Subcutaneous abdominal adipose tissue (tissue), 5 donors: ENCODE results near the gene GLE1.

Experiments used
- H3K27ac ChIP-seq: one replicate; pipeline ENCODE4 v1.7.0; 2013; ENCODE audit warnings: low read depth, mild to moderate bottlenecking, inconsistent platforms, low read length, moderate library complexity
- H3K27me3 ChIP-seq, 5 donors: one replicate each; pipeline ENCODE4 v1.7.0; 2013; ENCODE audit warnings: low read length in 5 of 5, inconsistent platforms in 1 of 5; ENCODE audit not compliant: control insufficient read depth in 5 of 5, insufficient read depth in 4 of 5
- H3K36me3 ChIP-seq, 5 donors: one replicate each; pipeline ENCODE4 v1.7.0; 2013; ENCODE audit warnings: low read length in 5 of 5; ENCODE audit not compliant: control insufficient read depth in 5 of 5, insufficient read depth in 5 of 5
- H3K4me1 ChIP-seq, 5 donors: one replicate each; pipeline ENCODE4 v1.7.0; 2013; ENCODE audit warnings: low read length in 5 of 5, mild to moderate bottlenecking in 3 of 5, moderate library complexity in 1 of 5; ENCODE audit not compliant: control insufficient read depth in 5 of 5, insufficient read depth in 5 of 5
- H3K4me3 ChIP-seq, 5 donors: one replicate each; pipeline ENCODE4 v1.7.0; 2013; ENCODE audit warnings: low read length in 5 of 5, low read depth in 1 of 5
- H3K9ac ChIP-seq, 5 donors: one replicate each; pipeline ENCODE4 v1.7.0; 2013; ENCODE audit warnings: low read length in 5 of 5, mild to moderate bottlenecking in 4 of 5, moderate library complexity in 3 of 5
- H3K9me3 ChIP-seq, 5 donors: one replicate each; pipeline ENCODE4 v1.7.0; 2013; ENCODE audit warnings: low read length in 5 of 5; ENCODE audit not compliant: control insufficient read depth in 5 of 5
- donor health status: healthy.
- donor health status: healthy.
- donor health status: healthy.
- donor health status: healthy.
- donor health status: healthy.

Gene GLE1

DNA sequence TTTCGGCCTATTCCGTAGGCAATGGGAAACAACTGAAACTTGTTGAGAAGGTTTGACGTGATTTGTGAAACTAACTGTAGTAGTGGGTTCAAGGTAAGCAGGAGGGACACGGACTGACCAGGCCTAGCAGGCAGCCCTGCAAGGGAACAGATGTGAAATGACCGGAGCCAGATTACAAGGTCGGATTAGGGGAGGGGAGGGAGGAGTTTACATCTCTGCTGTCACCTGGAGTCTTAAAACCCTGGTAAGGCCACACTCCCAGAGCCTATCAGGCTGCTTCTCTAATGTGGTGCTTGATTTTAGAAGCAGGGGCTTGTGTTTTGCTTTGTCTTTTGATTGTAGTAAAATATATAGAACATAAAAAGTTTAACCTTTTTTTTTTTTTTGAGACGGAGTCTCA lies 44.4 kb downstream of the GLE1 start:
- no peak overlapping the region for H3K9ac ChIP-seq
- H3K9me3 ChIP-seq, result no peaks in the 10 kb centered on the region
- no peak overlapping the region for H3K4me3 ChIP-seq
- no peak overlapping the region for H3K27ac ChIP-seq
- no peaks in the 10 kb centered on the region for H3K36me3 ChIP-seq
- no peaks in the 10 kb centered on the region for H3K27me3 ChIP-seq
- H3K4me1 ChIP-seq, result peaks cover 6 to 42% (median 35%) of the 10 kb centered on the region in 5 donors

GRCh38 chr9:128550226-128550625 lies 45.7 kb downstream of the GLE1 start:
- Histone ChIP-seq H3K9ac (peak overlapping the region in 1 of 5 donors; percentile 11), H3K4me1 (peaks cover 9 to 55% (median 49%) of the 10 kb centered on the region in 5 donors), H3K27ac (peak overlapping the region; percentile 88)

DNA sequence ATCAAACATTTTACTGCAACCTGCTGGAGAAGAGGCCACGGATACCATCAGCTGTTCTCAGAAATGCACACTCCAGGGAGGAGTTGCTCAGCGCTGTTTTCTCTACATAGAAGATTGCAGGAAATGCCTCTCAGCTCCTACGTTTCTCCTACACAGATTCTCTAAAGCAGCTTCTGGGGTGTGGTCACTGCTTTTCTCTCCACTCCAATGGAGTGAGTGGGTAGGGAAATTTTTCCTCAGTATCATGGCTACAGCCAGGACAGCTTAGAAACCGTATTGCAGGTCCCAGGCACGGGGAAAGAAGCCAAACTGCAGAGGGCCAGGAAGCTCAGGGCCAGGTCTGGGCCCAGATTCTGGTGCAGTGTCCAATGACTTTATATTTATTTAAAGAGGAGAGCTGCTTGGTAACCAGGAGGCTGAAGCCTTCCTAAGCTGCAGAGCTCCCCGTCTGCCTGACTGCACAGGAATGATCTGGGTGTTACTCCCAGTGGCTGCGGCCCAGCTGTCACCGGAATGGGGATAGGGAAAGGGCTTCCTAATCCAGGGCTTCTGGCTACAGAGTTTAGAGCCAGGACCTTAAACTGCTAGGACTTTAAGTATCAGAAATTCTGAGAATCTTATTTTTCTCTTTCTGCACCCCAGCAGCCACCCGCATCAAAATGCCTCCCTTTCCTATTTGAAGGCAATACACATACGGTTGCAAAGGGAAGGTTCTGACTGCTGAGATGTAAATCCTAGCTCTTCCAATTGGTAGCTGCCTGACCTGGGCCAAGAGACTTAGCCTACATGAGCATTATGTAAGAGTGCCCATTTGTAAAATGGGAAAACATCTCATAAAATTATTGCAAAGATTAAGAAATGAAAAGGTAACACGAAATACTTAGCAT lies 46.5 kb downstream of the GLE1 start:
- H3K4me3 ChIP-seq, result peak overlapping the region; percentile 58 to 86 (median 72)
- H3K36me3 ChIP-seq, result no peaks in the 10 kb centered on the region
- H3K27me3 ChIP-seq, result no peaks in the 10 kb centered on the region
- H3K4me1 ChIP-seq, result peaks cover 9 to 58% (median 52%) of the 10 kb centered on the region in 5 donors
- H3K9ac ChIP-seq, result peak overlapping the region in 3 of 5 donors; percentile 11 to 73 (median 30)
- H3K27ac ChIP-seq, result peak overlapping the region; percentile 88
- no peaks in the 10 kb centered on the region for H3K9me3 ChIP-seq

More at GRCh38 chr9:128550226-128550625, 45.7 kb downstream of the GLE1 start:
- Histone ChIP-seq H3K4me3 (no peak overlapping the region), H3K9me3 (no peaks in the 10 kb centered on the region), H3K36me3 (no peaks in the 10 kb centered on the region), H3K27me3 (no peaks in the 10 kb centered on the region)

- Histone ChIP-seq H3K4me1 (peaks cover 9 to 58% (median 57%) of the 10 kb centered on the region in 5 donors), H3K9me3 (no peaks in the 10 kb centered on the region), H3K27ac (peak overlapping the region; percentile 88), H3K9ac (peak overlapping the region; percentile 11 to 73 (median 60)), H3K27me3 (no peaks in the 10 kb centered on the region), H3K4me3 (peak overlapping the region; percentile 58 to 86 (median 72)), H3K36me3 (no peaks in the 10 kb centered on the region)
Measured at GRCh38 chr9:128551657-128552152, 47.2 kb downstream of the GLE1 start.

DNA sequence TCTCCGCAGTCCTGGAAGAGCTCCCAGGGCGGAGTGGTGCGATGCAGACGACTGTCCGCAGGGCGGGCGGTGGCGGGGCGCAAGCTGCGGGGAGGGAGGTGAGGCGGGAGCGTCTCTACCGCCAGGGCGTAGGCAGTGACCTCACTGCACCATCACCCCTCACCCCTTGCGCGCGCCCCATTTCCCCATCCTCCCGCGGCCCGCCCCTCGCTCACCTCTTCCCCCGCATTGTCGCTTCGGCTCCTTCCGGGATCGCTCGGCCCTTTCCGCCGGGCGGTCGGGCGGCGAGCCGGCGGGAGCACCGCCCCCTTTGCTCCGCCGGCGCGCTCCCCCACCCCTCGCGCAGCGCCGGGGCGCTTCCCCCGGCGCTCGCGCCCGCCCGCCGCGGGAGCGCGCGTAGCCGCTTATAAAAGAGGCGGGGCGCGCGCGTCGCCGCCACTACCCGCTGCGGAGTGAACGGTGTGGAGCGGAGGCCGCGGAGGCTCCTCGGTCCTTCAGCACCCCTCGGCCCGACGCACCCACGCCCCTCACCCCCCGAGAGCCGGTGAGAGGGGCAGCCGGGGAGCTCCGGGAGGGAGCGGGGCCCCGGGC lies 47.7 kb downstream of the GLE1 start, which contains the start of gene SPTAN1:
Gene SPTAN1 (plus strand): TSS at position 435 of the 591 bp plus-strand sequence. CDS start 14,154 bp downstream, outside the sequence.
- Histone ChIP-seq H3K27ac (peak within 1 kb of the TSS; percentile 91), H3K4me3 (peak within 1 kb of the TSS; percentile 78 to 89 (median 87)), H3K9ac (peak within 1 kb of the TSS; percentile 79 to 86 (median 84)), H3K36me3 (no peaks in the 10 kb centered on the region), H3K9me3 (no peaks in the 10 kb centered on the region), H3K4me1 (peaks cover 9 to 64% (median 62%) of the 10 kb centered on the region in 5 donors), H3K27me3 (no peaks in the 10 kb centered on the region)

- no peaks in the 10 kb centered on the region for H3K27me3 ChIP-seq
- peak overlapping the region; percentile 91 for H3K27ac ChIP-seq
- H3K4me1 ChIP-seq, result peaks cover 9 to 69% (median 66%) of the 10 kb centered on the region in 5 donors
- no peaks in the 10 kb centered on the region for H3K9me3 ChIP-seq
- H3K4me3 ChIP-seq, result peak overlapping the region; percentile 78 to 89 (median 87)
- peak overlapping the region; percentile 79 to 86 (median 84) for H3K9ac ChIP-seq
- no peaks in the 10 kb centered on the region for H3K36me3 ChIP-seq
Measured at GRCh38 chr9:128552744-128553440, 48.4 kb downstream of the GLE1 start.

DNA sequence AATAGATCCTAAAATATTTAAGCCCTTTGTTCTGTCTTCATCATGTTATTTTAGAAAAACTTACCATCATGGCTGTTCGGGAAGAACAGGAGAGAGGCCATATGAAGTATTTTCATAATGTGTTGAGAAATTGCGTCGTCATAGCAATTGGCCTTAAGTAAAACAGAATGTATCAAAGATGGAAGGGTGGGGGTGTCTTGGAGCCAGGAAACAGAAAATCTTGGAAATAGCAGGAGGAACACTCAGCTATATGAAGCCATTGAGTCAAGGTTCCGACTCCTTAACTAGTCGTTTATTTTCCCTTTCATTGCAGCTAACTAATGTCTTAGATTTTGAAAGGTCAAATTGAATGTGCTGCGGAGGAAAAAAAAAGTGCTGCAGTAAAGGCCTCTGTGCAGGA lies 49.2 kb downstream of the GLE1 start:
- Histone ChIP-seq H3K9me3 (no peaks in the 10 kb centered on the region), H3K27me3 (no peaks in the 10 kb centered on the region), H3K36me3 (no peaks in the 10 kb centered on the region), H3K4me1 (peaks cover 13 to 77% (median 75%) of the 10 kb centered on the region in 5 donors), H3K4me3 (peak overlapping the region; percentile 78 to 89 (median 87)), H3K9ac (peak overlapping the region; percentile 58 to 86 (median 84)), H3K27ac (peak overlapping the region; percentile 91)

- no peaks in the 10 kb centered on the region for H3K9me3 ChIP-seq
- H3K4me1 ChIP-seq, result peaks cover 18 to 82% (median 81%) of the 10 kb centered on the region in 5 donors
- peak overlapping the region; percentile 91 for H3K27ac ChIP-seq
- peak overlapping the region; percentile 39 to 86 (median 84) for H3K9ac ChIP-seq
- peak overlapping the region; percentile 78 to 89 (median 87) for H3K4me3 ChIP-seq
- no peaks in the 10 kb centered on the region for H3K27me3 ChIP-seq
- no peaks in the 10 kb centered on the region for H3K36me3 ChIP-seq
Measured at GRCh38 chr9:128554155-128554862, 49.8 kb downstream of the GLE1 start.

- Histone ChIP-seq H3K4me3 (peak overlapping the region in 2 of 5 donors; percentile 86 to 87), H3K9me3 (no peaks in the 10 kb centered on the region), H3K4me1 (peaks cover 17 to 80% (median 75%) of the 10 kb centered on the region in 5 donors), H3K36me3 (no peaks in the 10 kb centered on the region), H3K27ac (peak overlapping the region; percentile 91), H3K27me3 (no peaks in the 10 kb centered on the region), H3K9ac (peak overlapping the region in 2 of 5 donors; percentile 13 to 39)
Measured at GRCh38 chr9:128555180-128555721, 50.7 kb downstream of the GLE1 start.
